Measurements from ENCODE around the gene OR2Z1.
A peak's percentile ranks its signal among the peaks of the same experiment; 100 is the strongest.
"Not testable (repeated sequence)": the region's sequence is repeated elsewhere in the genome, so short reads cannot be mapped to it uniquely, and the experiment has no call there.

OR2Z1 gene

DNA sequence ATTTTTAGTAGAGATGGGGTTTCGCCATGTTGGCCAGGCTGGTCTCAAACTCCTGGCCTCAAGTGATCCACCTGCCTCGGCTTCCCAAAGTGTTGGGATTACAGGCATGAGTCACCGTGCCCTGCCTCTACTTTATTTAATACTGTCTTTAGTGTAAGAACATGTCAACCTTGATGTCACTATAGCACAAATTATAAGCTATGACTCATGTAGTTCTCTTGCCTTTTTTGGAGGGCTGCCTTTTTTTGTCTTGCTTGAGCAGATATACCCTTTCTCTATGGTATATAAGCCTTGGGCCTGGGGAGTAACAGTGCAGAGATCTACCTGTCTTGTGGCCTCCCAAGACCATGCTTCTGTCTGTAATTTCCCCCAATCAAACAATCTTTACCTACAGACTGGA, 16.1 kb upstream of the OR2Z1 start:
- DNase-seq: not testable (repeated sequence)

GRCh38 chr19:8705742-8706141, 15.7 kb upstream of the OR2Z1 start:
- peak; percentile 61 for DNase-seq

- DNase-seq: not testable (repeated sequence)
Measured at GRCh38 chr19:8710337-8710736, 11.1 kb upstream of the OR2Z1 start.

DNA sequence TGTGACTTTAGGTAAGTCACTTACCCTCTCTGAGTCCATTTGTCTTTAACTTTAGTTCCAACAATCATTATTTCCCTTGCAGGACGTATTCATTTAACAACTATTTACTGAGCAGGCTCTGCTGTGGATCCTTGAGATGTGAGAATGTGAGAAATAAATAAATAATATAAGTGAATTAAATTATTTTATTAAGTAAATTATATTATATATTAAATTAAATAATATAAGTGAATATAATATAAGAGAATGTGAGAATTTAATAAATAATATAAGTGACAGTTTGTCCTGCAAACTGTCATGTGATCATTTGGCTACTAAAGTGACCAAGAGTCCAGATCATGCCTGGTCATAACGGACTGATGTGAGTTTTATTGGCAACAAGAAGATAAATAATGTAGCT, 598 bp downstream of the OR2Z1 start:
- DNase-seq: no peak

- DNase-seq: no peak
Measured at GRCh38 chr19:8724276-8724675, 2.8 kb downstream of the OR2Z1 start.

DNA sequence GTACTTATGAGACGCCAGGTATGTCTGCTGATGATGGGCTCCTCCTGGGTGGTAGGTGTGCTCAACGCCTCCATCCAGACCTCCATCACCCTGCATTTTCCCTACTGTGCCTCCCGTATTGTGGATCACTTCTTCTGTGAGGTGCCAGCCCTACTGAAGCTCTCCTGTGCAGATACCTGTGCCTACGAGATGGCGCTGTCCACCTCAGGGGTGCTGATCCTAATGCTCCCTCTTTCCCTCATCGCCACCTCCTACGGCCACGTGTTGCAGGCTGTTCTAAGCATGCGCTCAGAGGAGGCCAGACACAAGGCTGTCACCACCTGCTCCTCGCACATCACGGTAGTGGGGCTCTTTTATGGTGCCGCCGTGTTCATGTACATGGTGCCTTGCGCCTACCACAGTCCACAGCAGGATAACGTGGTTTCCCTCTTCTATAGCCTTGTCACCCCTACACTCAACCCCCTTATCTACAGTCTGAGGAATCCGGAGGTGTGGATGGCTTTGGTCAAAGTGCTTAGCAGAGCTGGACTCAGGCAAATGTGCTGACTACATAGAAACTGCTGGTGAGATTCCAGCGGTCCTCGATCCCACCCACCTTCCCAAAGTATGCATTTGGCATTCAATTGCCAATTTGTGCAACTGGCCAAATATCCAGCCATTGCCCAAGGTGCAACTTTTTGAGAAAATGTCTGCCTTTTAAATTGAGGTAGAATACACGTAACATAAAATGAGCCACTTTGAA, 10.2 kb downstream of the OR2Z1 start:
- no peak for DNase-seq

DNA sequence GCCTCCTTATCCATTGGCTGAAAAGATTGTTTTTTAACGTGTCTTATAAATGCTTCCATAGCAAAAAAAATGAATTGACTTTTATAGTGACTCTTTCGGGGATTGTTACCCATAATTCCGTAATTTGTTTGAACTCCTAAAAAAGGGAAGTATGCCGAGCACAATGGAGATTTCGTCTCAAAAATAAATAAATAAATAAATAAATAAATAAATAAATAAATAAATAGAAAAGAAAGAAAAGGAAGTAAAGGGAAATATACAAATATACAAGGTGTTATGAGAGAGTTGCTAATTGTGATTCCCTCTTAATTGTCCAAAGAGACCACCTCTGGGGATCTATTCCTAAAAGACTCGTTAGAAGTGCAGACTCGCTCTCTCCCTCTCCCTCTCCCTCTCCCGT, 16.9 kb downstream of the OR2Z1 start:
- DNase-seq: no peak

DNA sequence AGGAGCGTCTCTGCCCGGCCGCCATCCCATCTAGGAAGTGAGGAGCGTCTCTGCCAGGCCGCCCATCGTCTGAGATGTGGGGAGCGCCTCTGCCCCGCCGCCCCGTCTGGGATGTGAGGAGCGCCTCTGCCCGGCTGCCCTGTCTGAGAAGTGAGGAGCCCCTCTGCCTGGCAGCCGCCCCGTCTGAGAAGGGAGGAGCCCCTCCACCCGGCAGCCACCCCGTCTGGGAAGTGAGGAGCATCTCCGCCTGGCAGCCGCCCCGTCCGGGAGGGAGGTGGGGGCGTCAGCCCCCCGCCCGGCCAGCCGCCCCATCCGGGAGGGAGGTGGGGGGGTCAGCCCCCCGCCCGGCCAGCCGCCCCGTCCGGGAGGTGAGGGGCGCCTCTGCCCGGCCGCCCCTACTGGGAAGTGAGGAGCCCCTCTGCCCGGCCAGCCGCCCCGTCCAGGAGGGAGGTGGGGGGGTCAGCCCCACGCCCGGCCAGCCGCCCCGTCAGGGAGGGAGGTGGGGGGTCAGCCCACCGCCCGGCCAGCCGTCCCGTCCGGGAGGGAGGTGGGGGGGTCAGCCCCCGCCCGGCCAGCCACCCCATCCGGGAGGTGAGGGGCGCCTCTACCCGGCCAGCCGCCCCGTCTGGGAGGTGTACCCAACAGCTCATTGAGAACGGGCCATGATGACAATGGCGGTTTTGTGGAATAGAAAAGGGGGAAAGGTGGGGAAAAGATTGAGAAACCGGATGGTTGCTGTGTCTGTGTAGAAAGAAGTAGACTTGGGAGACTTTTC, 18.0 kb downstream of the OR2Z1 start:
- not testable (repeated sequence) for DNase-seq

DNA sequence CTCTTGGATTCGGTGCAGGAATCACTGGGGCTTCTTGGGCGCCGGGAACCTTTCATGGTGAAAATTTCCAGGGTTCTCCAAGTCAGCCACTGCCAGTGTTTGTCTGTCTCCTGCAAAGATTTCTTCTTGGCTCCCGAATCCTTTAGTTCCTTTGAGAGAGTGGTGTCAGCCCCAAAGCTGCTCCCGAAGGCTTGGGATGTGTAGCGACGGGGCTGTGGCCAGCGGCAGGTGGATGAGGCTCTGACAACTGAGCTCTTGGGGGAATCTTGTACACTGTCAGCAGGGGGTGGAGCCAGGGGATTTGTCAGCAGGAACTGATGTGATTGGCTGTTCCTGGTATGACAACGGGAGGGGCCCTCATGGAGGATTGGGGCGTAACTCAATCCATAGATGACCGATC, 45.8 kb downstream of the OR2Z1 start:
- DNase-seq: not testable (repeated sequence)

- DNase-seq: not testable (repeated sequence)
Measured at GRCh38 chr19:8769265-8769664, 47.8 kb downstream of the OR2Z1 start.

DNA sequence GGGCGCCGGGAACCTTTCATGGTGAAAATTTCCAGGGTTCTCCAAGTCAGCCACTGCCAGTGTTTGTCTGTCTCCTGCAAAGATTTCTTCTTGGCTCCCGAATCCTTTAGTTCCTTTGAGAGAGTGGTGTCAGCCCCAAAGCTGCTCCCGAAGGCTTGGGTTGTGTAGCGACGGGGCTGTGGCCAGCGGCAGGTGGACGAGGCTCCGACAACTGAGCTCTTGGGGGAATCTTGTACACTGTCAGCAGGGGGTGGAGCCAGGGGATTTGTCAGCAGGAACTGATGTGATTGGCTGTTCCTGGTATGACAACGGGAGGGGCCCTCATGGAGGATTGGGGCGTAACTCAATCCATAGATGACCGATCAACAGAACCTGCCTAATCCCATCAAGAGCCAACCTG, 52.2 kb downstream of the OR2Z1 start:
- DNase-seq: not testable (repeated sequence)
